WERI-Rb-1 (cell line): ENCODE results near the gene ELMOD1.
A peak's percentile ranks its signal among the peaks of the same experiment; 100 is the strongest.

ENCODE experiments used
- DNase-seq: peaks from one replicate; pipeline ENCODE4 v3.0.0-alpha.2; 2020
- H3K27ac ChIP-seq: fragments of 250-450 bp; sonication (Bioruptor Pico); 2 replicates; pipeline ENCODE4 v1.5.1; 2020; ENCODE audit warnings: mild to moderate bottlenecking, moderate library complexity
- H3K27me3 ChIP-seq: fragments of 250-450 bp; sonication (Bioruptor Pico); 2 replicates; pipeline ENCODE4 v1.5.1; 2021; ENCODE audit warnings: mild to moderate bottlenecking, low read depth, moderate library complexity; ENCODE audit not compliant: insufficient read depth, severe bottlenecking
- H3K36me3 ChIP-seq: fragments of 250-450 bp; sonication (Bioruptor Pico); 2 replicates; pipeline ENCODE4 v1.5.1; 2020; ENCODE audit warnings: mild to moderate bottlenecking, moderate library complexity
- H3K4me3 ChIP-seq: 2 replicates; pipeline ENCODE4 v1.5.1; 2011; ENCODE audit warnings: low read depth, mild to moderate bottlenecking, control low read depth, low read length
- H3K9me3 ChIP-seq: fragments of 250-450 bp; sonication (Bioruptor Pico); 2 replicates; pipeline ENCODE4 v1.5.1; 2021; ENCODE audit warnings: mild to moderate bottlenecking, moderate library complexity; ENCODE audit not compliant: severe bottlenecking
- TF ChIP-seq, protein P1 (sequence below): IDR thresholded peaks from 2 replicates; pipeline ENCODE4 v1.5.1; 2011; ENCODE audit warnings: low read depth, mild to moderate bottlenecking, control low read depth, inconsistent platforms, low read length

ELMOD1 gene

DNA sequence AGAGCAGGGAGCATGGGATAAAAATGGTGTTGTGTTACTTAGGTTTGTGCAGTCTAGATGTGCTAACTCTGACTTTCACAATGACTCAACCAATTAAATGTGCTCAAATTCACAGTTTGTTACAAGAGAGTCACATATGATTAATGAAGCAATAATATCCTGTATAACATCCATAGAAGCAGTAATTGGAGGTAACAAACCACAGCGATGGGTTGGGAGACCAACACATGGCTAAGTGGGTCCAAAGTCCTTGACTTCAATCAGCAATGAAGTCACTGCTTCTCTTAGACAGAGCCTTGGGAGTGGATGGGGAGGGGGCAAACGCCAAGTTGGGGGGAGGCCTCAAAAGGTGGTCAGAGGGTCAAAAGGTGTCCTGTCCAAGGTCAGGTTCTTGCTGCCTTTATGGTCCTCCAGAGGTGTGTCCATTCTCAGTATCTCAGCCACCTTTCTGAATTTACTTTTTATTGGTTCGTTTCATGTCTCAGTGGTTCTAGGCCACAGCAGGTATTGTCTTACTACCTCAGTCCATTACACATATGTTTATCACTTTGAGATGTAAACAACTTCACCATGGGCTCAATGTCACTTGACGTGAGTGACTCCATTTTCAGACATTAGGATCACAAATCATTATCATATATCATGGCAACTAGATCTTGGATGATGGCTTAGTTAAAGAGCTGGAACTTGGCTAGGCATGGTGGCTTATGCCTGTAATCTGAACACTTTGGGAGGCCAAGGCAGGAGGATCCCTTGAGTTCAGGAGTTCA, 88.5 kb downstream of the ELMOD1 start:
- TF ChIP-seq, protein P1, sequence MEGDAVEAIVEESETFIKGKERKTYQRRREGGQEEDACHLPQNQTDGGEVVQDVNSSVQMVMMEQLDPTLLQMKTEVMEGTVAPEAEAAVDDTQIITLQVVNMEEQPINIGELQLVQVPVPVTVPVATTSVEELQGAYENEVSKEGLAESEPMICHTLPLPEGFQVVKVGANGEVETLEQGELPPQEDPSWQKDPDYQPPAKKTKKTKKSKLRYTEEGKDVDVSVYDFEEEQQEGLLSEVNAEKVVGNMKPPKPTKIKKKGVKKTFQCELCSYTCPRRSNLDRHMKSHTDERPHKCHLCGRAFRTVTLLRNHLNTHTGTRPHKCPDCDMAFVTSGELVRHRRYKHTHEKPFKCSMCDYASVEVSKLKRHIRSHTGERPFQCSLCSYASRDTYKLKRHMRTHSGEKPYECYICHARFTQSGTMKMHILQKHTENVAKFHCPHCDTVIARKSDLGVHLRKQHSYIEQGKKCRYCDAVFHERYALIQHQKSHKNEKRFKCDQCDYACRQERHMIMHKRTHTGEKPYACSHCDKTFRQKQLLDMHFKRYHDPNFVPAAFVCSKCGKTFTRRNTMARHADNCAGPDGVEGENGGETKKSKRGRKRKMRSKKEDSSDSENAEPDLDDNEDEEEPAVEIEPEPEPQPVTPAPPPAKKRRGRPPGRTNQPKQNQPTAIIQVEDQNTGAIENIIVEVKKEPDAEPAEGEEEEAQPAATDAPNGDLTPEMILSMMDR: no peak
- Histone ChIP-seq H3K9me3 (no peaks in the 10 kb centered on the region), H3K27ac (no peak overlapping the region), H3K27me3 (no peaks in the 10 kb centered on the region), H3K36me3 (no peaks in the 10 kb centered on the region), H3K4me3 (no peak overlapping the region)
- no peak for DNase-seq

DNA sequence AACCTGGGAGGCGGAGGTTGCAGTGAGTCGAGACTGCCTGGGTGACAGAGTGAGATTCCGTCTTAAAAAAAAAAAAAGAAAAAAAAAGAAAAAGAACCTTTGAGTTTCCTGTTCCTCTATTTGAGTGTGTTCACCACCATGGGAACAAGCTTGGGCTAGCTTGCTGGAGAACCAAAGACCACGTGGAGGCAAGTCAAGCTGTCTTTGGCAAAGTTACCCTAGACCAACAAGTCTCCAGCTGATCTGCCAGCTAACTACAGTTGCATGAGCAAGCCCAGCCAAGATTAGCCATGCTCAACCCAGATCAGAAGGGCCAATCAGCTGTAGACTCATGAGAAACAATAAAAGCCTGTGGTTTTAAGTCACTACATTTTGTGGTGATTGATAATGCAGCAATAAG, 91.2 kb downstream of the ELMOD1 start:
- no peak for DNase-seq
- no peak overlapping the region for H3K4me3 ChIP-seq
- H3K27ac ChIP-seq: no peak overlapping the region
- H3K27me3 ChIP-seq: no peaks in the 10 kb centered on the region
- TF ChIP-seq, protein P1: no peak
- H3K9me3 ChIP-seq: no peaks in the 10 kb centered on the region
- no peaks in the 10 kb centered on the region for H3K36me3 ChIP-seq

DNA sequence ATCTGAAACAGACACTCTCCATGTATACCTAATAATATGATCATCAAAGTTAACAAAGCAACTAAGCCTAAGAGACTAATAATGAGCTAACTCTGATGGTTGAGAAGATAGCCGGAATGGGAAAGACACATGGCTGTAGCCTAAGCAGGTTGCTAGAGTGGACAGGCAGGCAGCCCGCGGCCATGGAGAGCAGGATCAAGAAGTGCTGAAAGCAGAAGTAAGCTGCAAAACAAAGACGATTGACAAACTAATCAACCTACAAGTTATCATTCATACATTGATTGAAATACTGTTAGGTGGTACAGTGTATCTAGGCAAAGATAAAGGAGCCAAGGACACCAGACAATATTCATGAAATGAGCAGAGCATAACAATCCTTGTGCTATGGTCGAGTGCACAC, 91.6 kb downstream of the ELMOD1 start:
- DNase-seq: no peak
- H3K27me3 ChIP-seq: no peaks in the 10 kb centered on the region
- no peaks in the 10 kb centered on the region for H3K36me3 ChIP-seq
- no peaks in the 10 kb centered on the region for H3K9me3 ChIP-seq
- no peak overlapping the region for H3K4me3 ChIP-seq
- H3K27ac ChIP-seq: no peak overlapping the region
- TF ChIP-seq, protein P1: no peak

DNA sequence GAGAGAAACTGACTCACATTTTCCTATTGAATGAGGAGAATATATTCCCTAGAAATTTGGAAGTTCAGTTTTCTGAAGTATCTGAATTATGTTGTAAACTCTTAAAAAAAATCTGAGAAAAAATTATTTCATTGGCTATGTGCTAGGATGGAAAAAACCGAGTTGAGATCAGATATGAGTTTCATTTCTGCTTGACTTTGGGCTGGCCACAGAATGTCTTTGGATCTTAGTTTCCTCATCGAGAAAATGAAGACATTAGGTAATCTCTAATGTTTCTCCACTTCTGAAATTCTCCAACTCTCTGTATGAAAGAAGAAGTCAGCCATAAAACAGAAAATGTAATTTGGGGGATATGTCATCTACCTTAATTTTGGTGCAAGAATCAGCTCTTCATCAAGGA, 92.1 kb downstream of the ELMOD1 start:
- Histone ChIP-seq H3K27me3 (no peaks in the 10 kb centered on the region), H3K27ac (no peak overlapping the region), H3K4me3 (no peak overlapping the region), H3K36me3 (no peaks in the 10 kb centered on the region), H3K9me3 (no peaks in the 10 kb centered on the region)
- TF ChIP-seq, protein P1: no peak
- DNase-seq: no peak

DNA sequence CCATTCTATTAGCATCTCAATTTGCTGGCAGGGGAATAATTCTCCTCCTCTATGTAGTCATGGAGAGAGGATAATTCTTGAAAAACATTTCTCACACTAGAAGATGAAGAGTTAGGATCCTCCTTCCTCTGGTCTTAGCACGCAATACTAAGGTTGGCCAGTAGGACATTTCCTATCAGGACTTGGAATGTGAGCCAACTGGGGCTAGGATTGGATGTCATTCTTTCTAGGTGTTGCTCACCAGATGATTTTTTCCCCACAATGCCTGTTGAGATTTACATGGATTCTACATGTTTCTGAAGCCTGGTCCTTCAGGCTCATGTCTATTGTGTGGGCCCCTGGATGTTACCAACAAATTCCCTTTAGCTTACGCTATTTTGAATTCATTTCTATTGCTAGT, 92.9 kb downstream of the ELMOD1 start:
- TF ChIP-seq, protein P1: peak; percentile 40; the same call in 1 of the 2 replicates
- H3K36me3 ChIP-seq: no peaks in the 10 kb centered on the region
- no peaks in the 10 kb centered on the region for H3K9me3 ChIP-seq
- no peak overlapping the region for H3K4me3 ChIP-seq
- no peak overlapping the region for H3K27ac ChIP-seq
- H3K27me3 ChIP-seq: no peaks in the 10 kb centered on the region
- peak; percentile 13 for DNase-seq

DNA sequence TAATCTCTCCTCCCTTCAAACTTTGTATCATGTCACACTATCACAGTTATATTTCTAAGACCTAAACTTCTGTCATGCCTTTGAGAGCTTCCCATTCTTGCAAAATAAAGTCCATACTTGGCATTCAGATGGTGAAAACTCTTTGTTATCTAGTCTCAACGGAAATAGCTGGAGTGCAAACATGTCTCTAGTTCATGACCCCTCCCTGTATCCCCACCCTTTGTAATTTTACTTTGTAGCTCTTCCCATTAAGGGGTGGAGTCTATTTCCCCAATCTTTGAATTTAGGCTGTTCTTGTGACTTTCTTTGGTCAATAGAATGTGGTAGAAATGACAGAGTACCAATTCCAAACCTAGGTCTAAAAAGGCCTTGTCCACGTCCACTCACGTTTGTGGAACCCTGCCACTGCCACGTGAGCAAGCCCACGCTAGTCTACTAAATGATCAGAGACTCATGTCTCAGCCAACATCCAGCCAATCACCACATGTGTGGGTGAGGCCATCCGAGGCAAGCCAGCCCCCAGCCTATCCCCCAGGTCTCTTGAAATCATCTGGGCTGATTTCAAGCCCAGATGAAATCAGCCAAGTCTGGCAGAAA, 97.5 kb downstream of the ELMOD1 start:
- Histone ChIP-seq H3K4me3 (no peak overlapping the region), H3K36me3 (no peaks in the 10 kb centered on the region), H3K27ac (no peak overlapping the region), H3K27me3 (no peaks in the 10 kb centered on the region), H3K9me3 (no peaks in the 10 kb centered on the region)
- TF ChIP-seq, protein P1: no peak
- no peak for DNase-seq
